Measurements from ENCODE around the gene KIF2C. TPM values are rescaled to one million over a fixed set of nuclear protein-coding genes. Genes with fewer than 3 reads are reported as not detected.

The KIF2C gene
- total and polyA plus RNA-seq, 9 of the 15 experiments (the other 6 are each of a cell fraction or from before 2014, with no cell fraction given), result 84.9 to 226 (median 169) TPM

DNA sequence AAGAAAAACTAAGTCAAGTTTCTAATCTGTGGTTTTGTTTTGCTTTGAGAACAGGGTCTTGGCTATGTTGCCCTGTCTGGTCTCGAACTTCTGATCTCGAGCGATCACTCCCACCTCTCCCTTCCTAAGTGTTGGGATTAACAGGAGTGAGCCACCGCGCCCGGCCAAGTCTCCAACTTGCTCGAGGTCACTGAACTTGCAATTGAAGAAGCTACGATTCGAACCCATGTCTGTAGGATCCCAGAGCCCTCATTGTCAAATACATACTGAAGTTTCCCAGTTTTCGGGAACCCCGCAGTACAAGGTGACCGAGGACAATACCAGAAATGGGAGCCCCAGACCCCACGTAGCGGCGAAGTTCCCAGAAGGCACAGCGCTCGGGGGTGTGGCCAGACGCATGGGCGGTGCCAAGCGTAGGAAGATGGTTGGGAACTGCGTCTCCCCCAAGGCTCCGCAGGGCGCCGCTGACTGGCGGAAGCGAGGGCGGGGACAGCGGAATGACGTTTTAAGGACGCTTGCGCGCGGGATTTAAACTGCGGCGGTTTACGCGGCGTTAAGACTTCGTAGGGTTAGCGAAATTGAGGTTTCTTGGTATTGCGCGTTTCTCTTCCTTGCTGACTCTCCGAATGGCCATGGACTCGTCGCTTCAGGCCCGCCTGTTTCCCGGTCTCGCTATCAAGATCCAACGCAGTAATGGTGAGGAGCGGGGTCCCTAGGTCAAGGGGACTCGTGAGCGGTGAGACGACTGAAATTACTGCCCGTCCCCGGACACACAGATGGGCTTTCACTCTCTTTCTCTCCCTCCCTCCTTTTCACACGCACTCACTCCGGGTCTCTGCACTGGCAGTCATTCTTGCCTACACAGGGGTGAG, at the start of gene KIF2C (continued):
- 0 out of 2 replicates have a peak, but pooled peaks have one; percentile 11 for TF ChIP-seq ZNF263 (CRISPR knock-in tag; IDR thresholded peaks at IDR 0.05; ENCODE audit: borderline replicate concordance)
- no peak for TF ChIP-seq BMI1 (IDR thresholded peaks at IDR 0.05; ENCODE audit: low read length)
- peak; percentile 55 for TF ChIP-seq CCNT2 (IDR thresholded peaks at IDR 0.05; ENCODE audit: borderline replicate concordance, extremely low read depth, insufficient read length, low read depth, low read length)
- TF ChIP-seq POLR2AphosphoS5 (IDR thresholded peaks at IDR 0.05; ENCODE audit: control insufficient read depth, insufficient read depth, low read depth, low read length), result peak; percentile 96
- TF ChIP-seq, protein P1, sequence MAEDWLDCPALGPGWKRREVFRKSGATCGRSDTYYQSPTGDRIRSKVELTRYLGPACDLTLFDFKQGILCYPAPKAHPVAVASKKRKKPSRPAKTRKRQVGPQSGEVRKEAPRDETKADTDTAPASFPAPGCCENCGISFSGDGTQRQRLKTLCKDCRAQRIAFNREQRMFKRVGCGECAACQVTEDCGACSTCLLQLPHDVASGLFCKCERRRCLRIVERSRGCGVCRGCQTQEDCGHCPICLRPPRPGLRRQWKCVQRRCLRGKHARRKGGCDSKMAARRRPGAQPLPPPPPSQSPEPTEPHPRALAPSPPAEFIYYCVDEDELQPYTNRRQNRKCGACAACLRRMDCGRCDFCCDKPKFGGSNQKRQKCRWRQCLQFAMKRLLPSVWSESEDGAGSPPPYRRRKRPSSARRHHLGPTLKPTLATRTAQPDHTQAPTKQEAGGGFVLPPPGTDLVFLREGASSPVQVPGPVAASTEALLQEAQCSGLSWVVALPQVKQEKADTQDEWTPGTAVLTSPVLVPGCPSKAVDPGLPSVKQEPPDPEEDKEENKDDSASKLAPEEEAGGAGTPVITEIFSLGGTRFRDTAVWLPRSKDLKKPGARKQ (CRISPR knock-in tag; IDR thresholded peaks at IDR 0.05), result no peak
- no peak for TF ChIP-seq YBX1 (IDR thresholded peaks at IDR 0.05)
- TF ChIP-seq, protein P2, sequence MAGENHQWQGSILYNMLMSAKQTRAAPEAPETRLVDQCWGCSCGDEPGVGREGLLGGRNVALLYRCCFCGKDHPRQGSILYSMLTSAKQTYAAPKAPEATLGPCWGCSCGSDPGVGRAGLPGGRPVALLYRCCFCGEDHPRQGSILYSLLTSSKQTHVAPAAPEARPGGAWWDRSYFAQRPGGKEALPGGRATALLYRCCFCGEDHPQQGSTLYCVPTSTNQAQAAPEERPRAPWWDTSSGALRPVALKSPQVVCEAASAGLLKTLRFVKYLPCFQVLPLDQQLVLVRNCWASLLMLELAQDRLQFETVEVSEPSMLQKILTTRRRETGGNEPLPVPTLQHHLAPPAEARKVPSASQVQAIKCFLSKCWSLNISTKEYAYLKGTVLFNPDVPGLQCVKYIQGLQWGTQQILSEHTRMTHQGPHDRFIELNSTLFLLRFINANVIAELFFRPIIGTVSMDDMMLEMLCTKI (IDR thresholded peaks at IDR 0.05; ENCODE audit: partially characterized antibody), result no peak
- no peak for TF ChIP-seq SIX5 (IDR thresholded peaks at IDR 0.05; ENCODE audit: borderline replicate concordance in 1 of 2, insufficient read depth in 1 of 2, low read depth in 1 of 2, low read length in 2 of 2)
- TF ChIP-seq SOX6 (IDR thresholded peaks at IDR 0.05), result peak; percentile 61
- TF ChIP-seq ZKSCAN8 (CRISPR knock-in tag; IDR thresholded peaks at IDR 0.05), result no peak
- TF ChIP-seq RFX7 (CRISPR knock-in tag; IDR thresholded peaks at IDR 0.05), result no peak
- TF ChIP-seq SIRT6 (IDR thresholded peaks at IDR 0.05; ENCODE audit: low read depth, low read length), result no peak
- peak; percentile 97 for TF ChIP-seq POLR2B (IDR thresholded peaks at IDR 0.05; ENCODE audit: low read depth, partially characterized antibody)
- TF ChIP-seq ZNF239 (CRISPR knock-in tag; IDR thresholded peaks at IDR 0.05), result peak; percentile 42; the same call in 1 of the 2 replicates
- TF ChIP-seq HNRNPLL (IDR thresholded peaks at IDR 0.05; ENCODE audit: low read depth, low read length, poor library complexity, severe bottlenecking), result peak; percentile 90
- no peak for TF ChIP-seq EZH2 (IDR thresholded peaks at IDR 0.05; ENCODE audit: borderline replicate concordance, low read depth, low read length)
- TF ChIP-seq, protein P3, sequence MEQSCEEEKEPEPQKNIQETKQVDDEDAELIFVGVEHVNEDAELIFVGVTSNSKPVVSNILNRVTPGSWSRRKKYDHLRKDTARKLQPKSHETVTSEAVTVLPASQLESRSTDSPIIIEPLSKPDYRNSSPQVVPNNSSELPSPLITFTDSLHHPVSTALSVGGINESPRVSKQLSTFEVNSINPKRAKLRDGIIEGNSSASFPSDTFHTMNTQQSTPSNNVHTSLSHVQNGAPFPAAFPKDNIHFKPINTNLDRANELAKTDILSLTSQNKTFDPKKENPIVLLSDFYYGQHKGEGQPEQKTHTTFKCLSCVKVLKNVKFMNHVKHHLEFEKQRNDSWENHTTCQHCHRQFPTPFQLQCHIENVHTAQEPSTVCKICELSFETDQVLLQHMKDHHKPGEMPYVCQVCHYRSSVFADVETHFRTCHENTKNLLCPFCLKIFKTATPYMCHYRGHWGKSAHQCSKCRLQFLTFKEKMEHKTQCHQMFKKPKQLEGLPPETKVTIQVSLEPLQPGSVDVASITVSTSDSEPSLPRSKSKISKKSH (CRISPR knock-in tag; IDR thresholded peaks at IDR 0.05), result no peak

All from K562 (cell line).